ENCODE results near the gene CDX1.

The CDX1 gene

GRCh38 chr5:150190503-150190979, 24.0 kb downstream of the CDX1 start:
- Histone ChIP-seq H3K27me3 (peaks cover 59% of the 10 kb centered on the region), H3K4me1 (ENCODE audit: control insufficient read depth in 1 of 2, insufficient read depth in 1 of 2, low read depth in 1 of 2, low read length in 1 of 2) (peaks cover 11 to 15% of the 10 kb centered on the region in 2 experiments), H3K36me3 (no peaks in the 10 kb centered on the region), H3K9me3 (no peaks in the 10 kb centered on the region), H3K4me3 (ENCODE audit: low read depth in 1 of 2, low read length in 1 of 2) (no peak overlapping the region), H3K27ac (no peak overlapping the region)
- TF ChIP-seq CTCF (IDR thresholded peaks at IDR 0.05): no peak

- H3K4me3 ChIP-seq (ENCODE audit: low read depth in 1 of 2, low read length in 1 of 2): no peak overlapping the region
- H3K27ac ChIP-seq: no peak overlapping the region
- peaks cover 6 to 11% of the 10 kb centered on the region in 2 experiments for H3K4me1 ChIP-seq (ENCODE audit: control insufficient read depth in 1 of 2, insufficient read depth in 1 of 2, low read depth in 1 of 2, low read length in 1 of 2)
- H3K36me3 ChIP-seq: no peaks in the 10 kb centered on the region
- no peaks in the 10 kb centered on the region for H3K9me3 ChIP-seq
- peaks cover 62% of the 10 kb centered on the region for H3K27me3 ChIP-seq
- TF ChIP-seq CTCF (IDR thresholded peaks at IDR 0.05): no peak
These were observed 24.4 kb downstream of the CDX1 start for GRCh38 chr5:150190987-150191386.

- H3K36me3 ChIP-seq: no peaks in the 10 kb centered on the region
- no peaks in the 10 kb centered on the region for H3K9me3 ChIP-seq
- no peak for TF ChIP-seq CTCF (IDR thresholded peaks at IDR 0.05)
- H3K27ac ChIP-seq: no peak overlapping the region
- no peak overlapping the region for H3K4me3 ChIP-seq (ENCODE audit: low read depth in 1 of 2, low read length in 1 of 2)
- peaks cover 0 to 3% of the 10 kb centered on the region in 2 experiments for H3K4me1 ChIP-seq (ENCODE audit: control insufficient read depth in 1 of 2, insufficient read depth in 1 of 2, low read depth in 1 of 2, low read length in 1 of 2)
- H3K27me3 ChIP-seq: peaks cover 63% of the 10 kb centered on the region
These were observed 25.9 kb downstream of the CDX1 start for GRCh38 chr5:150192462-150192861.

- H3K27ac ChIP-seq: no peak overlapping the region
- H3K36me3 ChIP-seq: no peaks in the 10 kb centered on the region
- H3K27me3 ChIP-seq: peaks cover 30% of the 10 kb centered on the region
- H3K4me1 ChIP-seq (ENCODE audit: control insufficient read depth in 1 of 2, insufficient read depth in 1 of 2, low read depth in 1 of 2, low read length in 1 of 2): no peaks in the 10 kb centered on the region
- no peak for TF ChIP-seq CTCF (IDR thresholded peaks at IDR 0.05)
- H3K9me3 ChIP-seq: no peaks in the 10 kb centered on the region
- no peak overlapping the region for H3K4me3 ChIP-seq (ENCODE audit: low read depth in 1 of 2, low read length in 1 of 2)
These were observed 29.3 kb downstream of the CDX1 start for GRCh38 chr5:150195736-150196485.

GRCh38 chr5:150196514-150196913, 29.9 kb downstream of the CDX1 start:
- H3K4me3 ChIP-seq (ENCODE audit: low read depth in 1 of 2, low read length in 1 of 2): no peak overlapping the region
- no peak for TF ChIP-seq CTCF (IDR thresholded peaks at IDR 0.05)
- no peaks in the 10 kb centered on the region for H3K9me3 ChIP-seq
- no peak overlapping the region for H3K27ac ChIP-seq
- H3K36me3 ChIP-seq: no peaks in the 10 kb centered on the region
- peaks cover 24% of the 10 kb centered on the region for H3K27me3 ChIP-seq
- no peaks in the 10 kb centered on the region for H3K4me1 ChIP-seq (ENCODE audit: control insufficient read depth in 1 of 2, insufficient read depth in 1 of 2, low read depth in 1 of 2, low read length in 1 of 2)

Measured in neutrophil (primary cell).